Caco-2 (cell line): Measurements from ENCODE around the gene TMEM37. TPM values are rescaled to one million over a fixed set of nuclear protein-coding genes. Genes with fewer than 3 reads are reported as not detected.

Experiments used
- BruUV-seq: library from RNA; stranded (reverse); fragments of 400-500 nt; replicated peaks from 2 replicates; lab custom pipeline; 2021; lab: Mats Ljungman, UMichigan
- CTCF ChIA-PET: fragments of 300-600 bp; sonication (Branson Sonifier 250); formaldehyde crosslinking; loops from one replicate; lab custom pipeline; 2022; ENCODE audit warnings: antibody characterized with exemption; lab: Charles Lee
- POLR2A ChIA-PET: fragments of 300-600 bp; sonication (Branson Sonifier 250); formaldehyde crosslinking; loops from one replicate; lab custom pipeline; 2022; ENCODE audit warnings: antibody characterized with exemption; lab: Charles Lee
- DNase-seq, 2 experiments: peaks; one replicate each; pipeline versions ENCODE4 v3.0.0 to v3.0.0-alpha.2; 2020 to 2022
- H3K27me3 ChIP-seq: replicated peaks from 2 replicates; pipeline ENCODE4 v1.6.0; 2011; ENCODE audit warnings: low read length; ENCODE audit not compliant: control insufficient read depth, insufficient read depth
- H3K36me3 ChIP-seq: 2 replicates; pipeline ENCODE4 v1.5.1; 2011; ENCODE audit warnings: low read length; ENCODE audit not compliant: control insufficient read depth, insufficient read depth
- H3K4me1 ChIP-seq: fragments of 250-450 bp; sonication (Bioruptor Pico); 2 replicates; pipeline ENCODE4 v1.5.1; 2020; ENCODE audit warnings: mild to moderate bottlenecking
- H3K4me3 ChIP-seq: 2 replicates; pipeline ENCODE4 v1.5.1; 2011; ENCODE audit warnings: low read depth, mild to moderate bottlenecking, control low read depth, low read length
- H3K9me3 ChIP-seq: fragments of 250-450 bp; sonication (Bioruptor Pico); 2 replicates; pipeline ENCODE4 v1.5.1; 2020; ENCODE audit warnings: mild to moderate bottlenecking, moderate library complexity
- H3K27ac Mint-ChIP-seq: one replicate; pipeline ENCODE4 v1.8.0; 2022; ENCODE audit warnings: mixed read lengths; ENCODE audit not compliant: unreplicated experiment
- H3K27me3 Mint-ChIP-seq: one replicate; pipeline ENCODE4 v1.8.0; 2022; ENCODE audit warnings: mixed read lengths; ENCODE audit not compliant: insufficient read depth, unreplicated experiment
- H3K36me3 Mint-ChIP-seq: one replicate; pipeline ENCODE4 v1.8.0; 2022; ENCODE audit warnings: mild to moderate bottlenecking, mixed read lengths; ENCODE audit not compliant: insufficient read depth, unreplicated experiment
- H3K4me1 Mint-ChIP-seq: one replicate; pipeline ENCODE4 v1.8.0; 2022; ENCODE audit warnings: low read depth, mixed read lengths; ENCODE audit not compliant: unreplicated experiment
- H3K4me3 Mint-ChIP-seq: one replicate; pipeline ENCODE4 v1.8.0; 2022; ENCODE audit warnings: mild to moderate bottlenecking, moderate library complexity, mixed read lengths; ENCODE audit not compliant: unreplicated experiment
- H3K9me3 Mint-ChIP-seq: one replicate; pipeline ENCODE4 v1.8.0; 2022; ENCODE audit warnings: mixed read lengths; ENCODE audit not compliant: unreplicated experiment
- CTCF ChIP-seq, 2 experiments: fragments of 200-600 bp in 1 of 2; IDR thresholded peaks; 1 replicate in 1 of 2; 2 replicates in 1 of 2; pipeline versions ENCODE4 v1.5.1 to v1.8.0; 2011 to 2022; ENCODE audit warnings: antibody characterized with exemption in 1 of 2, control low read depth in 1 of 2, inconsistent platforms in 1 of 2, low read depth in 1 of 2, low read length in 1 of 2, mild to moderate bottlenecking in 1 of 2, moderate library complexity in 1 of 2; ENCODE audit not compliant: insufficient read depth in 1 of 2, severe bottlenecking in 1 of 2, unreplicated experiment in 1 of 2
- intact Hi-C: fragments of 100-400 bp; cut with micrococcal nuclease; formaldehyde crosslinking; loops from one replicate; pipeline ENCODE4 v1.10.0; 2022; ENCODE audit not compliant: unreplicated experiment
- total RNA-seq: library from RNA; stranded (reverse); gene quantifications from 2 replicates; pipeline ENCODE4 v1.2.3, GENCODE V29; 2022

Gene TMEM37
- total RNA-seq, 1 experiment from 2014 or later, result 15.8 TPM

GRCh38 chr2:119462574-119462973 is 30.9 kb downstream of the TMEM37 start:
- H3K9me3 Mint-ChIP-seq, result no peaks in the 10 kb centered on the region
- ChIA-PET POLR2A (no interaction called here), CTCF (no interaction called here)
- H3K4me3 ChIP-seq, result no peak overlapping the region
- H3K4me3 Mint-ChIP-seq, result no peak overlapping the region
- TF ChIP-seq CTCF (IDR thresholded peaks at IDR 0.05; ENCODE audit: insufficient read depth in 1 of 2, low read depth in 1 of 2, low read length in 1 of 2, severe bottlenecking in 1 of 2, unreplicated experiment in 1 of 2), result no peak
- no TSS peak for BruUV-seq
- no peaks in the 10 kb centered on the region for H3K4me1 ChIP-seq
- no peaks in the 10 kb centered on the region for H3K4me1 Mint-ChIP-seq
- intact Hi-C loops, result no loop called here
- no peak for DNase-seq
- H3K27ac Mint-ChIP-seq, result no peak overlapping the region
- no peaks in the 10 kb centered on the region for H3K9me3 ChIP-seq
- H3K36me3 ChIP-seq, result no peaks in the 10 kb centered on the region
- H3K27me3 ChIP-seq, result no peaks in the 10 kb centered on the region
- H3K36me3 Mint-ChIP-seq, result no peaks in the 10 kb centered on the region
- H3K27me3 Mint-ChIP-seq, result no peaks in the 10 kb centered on the region

- ChIA-PET CTCF (no interaction called here), POLR2A (no interaction called here)
- no peaks in the 10 kb centered on the region for H3K36me3 Mint-ChIP-seq
- H3K27ac Mint-ChIP-seq, result no peak overlapping the region
- H3K4me1 Mint-ChIP-seq, result no peaks in the 10 kb centered on the region
- Histone ChIP-seq H3K9me3 (no peaks in the 10 kb centered on the region), H3K4me3 (no peak overlapping the region), H3K36me3 (no peaks in the 10 kb centered on the region), H3K27me3 (no peaks in the 10 kb centered on the region), H3K4me1 (no peaks in the 10 kb centered on the region)
- no TSS peak for BruUV-seq
- H3K9me3 Mint-ChIP-seq, result no peaks in the 10 kb centered on the region
- intact Hi-C loops, result no loop called here
- no peak for DNase-seq
- no peak for TF ChIP-seq CTCF (IDR thresholded peaks at IDR 0.05; ENCODE audit: insufficient read depth in 1 of 2, low read depth in 1 of 2, low read length in 1 of 2, severe bottlenecking in 1 of 2, unreplicated experiment in 1 of 2)
- no peaks in the 10 kb centered on the region for H3K27me3 Mint-ChIP-seq
- H3K4me3 Mint-ChIP-seq, result no peak overlapping the region
Measured at GRCh38 chr2:119463136-119463535, 31.5 kb downstream of the TMEM37 start.

- Histone ChIP-seq H3K9me3 (no peaks in the 10 kb centered on the region), H3K4me3 (no peak overlapping the region), H3K27me3 (no peaks in the 10 kb centered on the region), H3K36me3 (no peaks in the 10 kb centered on the region), H3K4me1 (no peaks in the 10 kb centered on the region)
- H3K36me3 Mint-ChIP-seq, result no peaks in the 10 kb centered on the region
- ChIA-PET POLR2A (no interaction called here), CTCF (no interaction called here)
- no peak for DNase-seq
- no peak overlapping the region for H3K27ac Mint-ChIP-seq
- no peaks in the 10 kb centered on the region for H3K4me1 Mint-ChIP-seq
- no peaks in the 10 kb centered on the region for H3K9me3 Mint-ChIP-seq
- H3K27me3 Mint-ChIP-seq, result no peaks in the 10 kb centered on the region
- BruUV-seq, result no TSS peak
- H3K4me3 Mint-ChIP-seq, result no peak overlapping the region
- intact Hi-C loops, result no loop called here
- no peak for TF ChIP-seq CTCF (IDR thresholded peaks at IDR 0.05; ENCODE audit: insufficient read depth in 1 of 2, low read depth in 1 of 2, low read length in 1 of 2, severe bottlenecking in 1 of 2, unreplicated experiment in 1 of 2)
Measured at GRCh38 chr2:119463990-119464389, 32.3 kb downstream of the TMEM37 start.
